ENCODE measurements around the gene ARHGEF28. TPM values are rescaled to one million over a fixed set of nuclear protein-coding genes. Genes with fewer than 3 reads are reported as not detected.

ARHGEF28 gene
- total RNA-seq, 6 donors from 2014 or later, result 14.4 to 47.1 (median 24.4) TPM

GRCh38 chr5:73921741-73922140 lies 295.7 kb downstream of the ARHGEF28 start:
- TF ChIP-seq POLR2AphosphoS5 (IDR thresholded peaks at IDR 0.05), result no peak

GRCh38 chr5:73922224-73922623 lies 296.2 kb downstream of the ARHGEF28 start:
- no peak for DNase-seq
- peaks cover 0 to 22% (median 7%) of the 10 kb centered on the region in 4 donors for H3K4me1 ChIP-seq
- WGBS, 2 donors, result 91 to 93% methylated on average over 3 of the region's 3 CpGs

More at GRCh38 chr5:73921741-73922140, 295.7 kb downstream of the ARHGEF28 start:
- H3K27me3 ChIP-seq, result no peaks in the 10 kb centered on the region
- no peak overlapping the region for H3K27ac ChIP-seq
- WGBS, 2 donors, result 49 to 66% methylated on average over 3 of the region's 3 CpGs
- peaks cover 0 to 26% (median 10%) of the 10 kb centered on the region in 4 donors for H3K4me1 ChIP-seq
- no peaks in the 10 kb centered on the region for H3K9me3 ChIP-seq
- H3K36me3 ChIP-seq, result no peaks in the 10 kb centered on the region
- DNase-seq (no peak), ATAC-seq (ENCODE audit: low FRiP score in 2 of 2) (no peak)
- H3K4me3 ChIP-seq, result no peak overlapping the region

GRCh38 chr5:73922875-73923557 lies 297.0 kb downstream of the ARHGEF28 start:
- Histone ChIP-seq H3K27me3 (no peaks in the 10 kb centered on the region), H3K36me3 (no peaks in the 10 kb centered on the region), H3K9me3 (no peaks in the 10 kb centered on the region), H3K4me1 (peaks cover 0 to 14% (median 4%) of the 10 kb centered on the region in 4 donors), H3K27ac (no peak overlapping the region), H3K4me3 (no peak overlapping the region)
- TF ChIP-seq CTCF (IDR thresholded peaks at IDR 0.05) (no peak), POLR2AphosphoS5 (IDR thresholded peaks at IDR 0.05) (no peak), POLR2A (IDR thresholded peaks at IDR 0.05) (no peak), EP300 (IDR thresholded peaks at IDR 0.05) (no peak)
- 93 to 96% methylated on average over 7 of the region's 7 CpGs for WGBS, 2 donors
- DNase-seq (no peak), ATAC-seq (ENCODE audit: low FRiP score in 2 of 2) (no peak)

More at GRCh38 chr5:73922224-73922623, 296.2 kb downstream of the ARHGEF28 start:
- Histone ChIP-seq H3K9me3 (no peaks in the 10 kb centered on the region), H3K27me3 (no peaks in the 10 kb centered on the region), H3K36me3 (no peaks in the 10 kb centered on the region), H3K4me3 (no peak overlapping the region), H3K27ac (no peak overlapping the region)
- no peak for TF ChIP-seq POLR2A (IDR thresholded peaks at IDR 0.05)
- no peak for TF ChIP-seq CTCF (IDR thresholded peaks at IDR 0.05)
- no peak for TF ChIP-seq EP300 (IDR thresholded peaks at IDR 0.05)
- TF ChIP-seq POLR2AphosphoS5 (IDR thresholded peaks at IDR 0.05), result no peak
- ATAC-seq (ENCODE audit: low FRiP score in 2 of 2), result no peak

GRCh38 chr5:73928476-73929070 lies 302.6 kb downstream of the ARHGEF28 start:
- H3K4me3 ChIP-seq, result no peak overlapping the region
- H3K27me3 ChIP-seq, result no peaks in the 10 kb centered on the region
- H3K4me1 ChIP-seq, result no peaks in the 10 kb centered on the region
- WGBS, 2 donors, result 89 to 96% methylated on average over 7 of the region's 7 CpGs
- no peak for ATAC-seq (ENCODE audit: low FRiP score in 2 of 2)
- DNase-seq, result no peak
- no peaks in the 10 kb centered on the region for H3K9me3 ChIP-seq
- TF ChIP-seq POLR2A (IDR thresholded peaks at IDR 0.05) (no peak), EP300 (IDR thresholded peaks at IDR 0.05) (no peak), POLR2AphosphoS5 (IDR thresholded peaks at IDR 0.05) (no peak), CTCF (IDR thresholded peaks at IDR 0.05) (no peak)
- no peaks in the 10 kb centered on the region for H3K36me3 ChIP-seq
- H3K27ac ChIP-seq, result no peak overlapping the region

GRCh38 chr5:73935719-73936118 lies 309.7 kb downstream of the ARHGEF28 start:
- no peak overlapping the region for H3K4me3 ChIP-seq
- no peak overlapping the region for H3K27ac ChIP-seq
- no peaks in the 10 kb centered on the region for H3K4me1 ChIP-seq
- 84 to 91% methylated on average over 4 of the region's 4 CpGs for WGBS, 2 donors
- H3K9me3 ChIP-seq, result no peaks in the 10 kb centered on the region
- TF ChIP-seq POLR2A (IDR thresholded peaks at IDR 0.05), result no peak
- TF ChIP-seq POLR2AphosphoS5 (IDR thresholded peaks at IDR 0.05), result no peak
- TF ChIP-seq CTCF (IDR thresholded peaks at IDR 0.05), result no peak
- TF ChIP-seq EP300 (IDR thresholded peaks at IDR 0.05), result no peak
- no peaks in the 10 kb centered on the region for H3K27me3 ChIP-seq
- DNase-seq (no peak), ATAC-seq (ENCODE audit: low FRiP score in 2 of 2) (no peak)
- H3K36me3 ChIP-seq, result no peaks in the 10 kb centered on the region

Data from upper lobe of left lung (tissue), 6 donors.